Heart left ventricle (tissue), 13 donors: ENCODE measurements around the gene MEPE.

Source experiments
- POLR2A ChIP-seq, 2 donors: fragments of 450-650 bp; IDR thresholded peaks; one replicate each; pipeline ENCODE4 v1.6.1; 2017; ENCODE audit warnings: antibody characterized with exemption in 2 of 2, mild to moderate bottlenecking in 2 of 2, moderate library complexity in 2 of 2
- TF ChIP-seq, protein P1 (sequence below), 12 donors: fragments of 200-600 bp; sonication (generic) in 4 of 12; IDR thresholded peaks; one replicate each; pipeline versions ENCODE4 v1.5.0 to v1.8.0; 2018 to 2022; ENCODE audit warnings: antibody characterized with exemption in 12 of 12, mild to moderate bottlenecking in 5 of 12
- donor health status: ischemic (EF 13 %, LVEDD 7.1; RV severe dilation, severe dysfunction).
- donor health status: DM: no; HTN: yes; CAD: no.
- donor health status: DM: no; HTN: no; CAD: no.
- donor health status: ischemic (EF 25% LVEDD 6.9; RV normal size, moderate dysfunction).
- donor health status: ischemic (EF 25% LVEDD 5.7; RV mildly dilated, moderate dysfunction).
- donor health status: ischemic (EF 35%, LVEDD 5.7; RV mildly dilated, moderate dysfunction).
- donor health status: nonischemic (EF 11% LVEDD 7.7; RV severe dilation, severe dysfunction).
- donor health status: DM: yes; HTN: yes; CAD: no.
- donor health status: PGD.
- donor health status: ischemic (EF 29% LVEDD 5.4; RV normal size, mild dysfunction).
- donor health status: nonischemic (EF 23%, LVEDD 6.1; RV moderate dilation, normal function).

- TF ChIP-seq POLR2A (IDR thresholded peaks at IDR 0.05) = no peak
- TF ChIP-seq, protein P1, sequence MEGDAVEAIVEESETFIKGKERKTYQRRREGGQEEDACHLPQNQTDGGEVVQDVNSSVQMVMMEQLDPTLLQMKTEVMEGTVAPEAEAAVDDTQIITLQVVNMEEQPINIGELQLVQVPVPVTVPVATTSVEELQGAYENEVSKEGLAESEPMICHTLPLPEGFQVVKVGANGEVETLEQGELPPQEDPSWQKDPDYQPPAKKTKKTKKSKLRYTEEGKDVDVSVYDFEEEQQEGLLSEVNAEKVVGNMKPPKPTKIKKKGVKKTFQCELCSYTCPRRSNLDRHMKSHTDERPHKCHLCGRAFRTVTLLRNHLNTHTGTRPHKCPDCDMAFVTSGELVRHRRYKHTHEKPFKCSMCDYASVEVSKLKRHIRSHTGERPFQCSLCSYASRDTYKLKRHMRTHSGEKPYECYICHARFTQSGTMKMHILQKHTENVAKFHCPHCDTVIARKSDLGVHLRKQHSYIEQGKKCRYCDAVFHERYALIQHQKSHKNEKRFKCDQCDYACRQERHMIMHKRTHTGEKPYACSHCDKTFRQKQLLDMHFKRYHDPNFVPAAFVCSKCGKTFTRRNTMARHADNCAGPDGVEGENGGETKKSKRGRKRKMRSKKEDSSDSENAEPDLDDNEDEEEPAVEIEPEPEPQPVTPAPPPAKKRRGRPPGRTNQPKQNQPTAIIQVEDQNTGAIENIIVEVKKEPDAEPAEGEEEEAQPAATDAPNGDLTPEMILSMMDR (IDR thresholded peaks at IDR 0.05) = no peak
These were observed 16.8 kb downstream of the MEPE start for GRCh38 chr4:87849612-87850011.
